ENCODE results near the gene DAZAP1. TPM values are rescaled to one million over a fixed set of nuclear protein-coding genes. Genes with fewer than 3 reads are reported as not detected.

DAZAP1 gene
- total and polyA plus RNA-seq, 2 experiments from 2014 or later: 11.0 to 56.6 TPM

DNA sequence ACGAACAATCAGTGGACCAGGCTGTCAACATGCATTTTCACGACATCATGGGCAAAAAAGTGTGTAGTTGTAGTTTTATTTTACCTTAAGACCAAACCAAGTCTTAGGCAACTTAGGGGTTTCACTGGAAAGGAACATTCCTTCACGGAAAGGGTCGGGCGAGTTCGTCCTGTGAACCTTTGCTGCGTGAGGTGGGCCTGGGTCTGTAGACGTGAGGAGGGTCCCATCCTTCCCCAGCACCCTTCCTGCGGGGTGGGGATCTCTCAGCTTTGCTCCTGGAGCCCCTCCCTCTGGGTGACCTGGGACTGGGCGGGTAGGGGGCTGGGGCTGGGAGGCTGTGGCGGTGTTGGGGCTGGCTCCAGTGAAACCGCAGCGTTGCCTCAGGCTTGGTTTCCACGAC, 18.5 kb downstream of the DAZAP1 start:
- Histone ChIP-seq H3K9me3 (ENCODE audit: low read depth) (no peaks in the 10 kb centered on the region), H3K27me3 (replicated peaks; ENCODE audit: insufficient read depth) (no peaks in the 10 kb centered on the region), H3K4me1 (ENCODE audit: insufficient read depth) (no peaks in the 10 kb centered on the region), H3F3A (ENCODE audit: insufficient read depth) (no peaks in the 10 kb centered on the region), H3K4me3 (no peak overlapping the region), H2AFZ (no peak overlapping the region), H3K36me3 (ENCODE audit: low read depth) (peaks cover 20% of the 10 kb centered on the region; the same call in 1 of the 2 replicates), H3K9ac (no peak overlapping the region), H3K27ac (no peak overlapping the region), H3K9me2 (ENCODE audit: insufficient read depth) (no peaks in the 10 kb centered on the region), H3K4me2 (ENCODE audit: unreplicated experiment) (no peak overlapping the region), H3K79me2 (ENCODE audit: insufficient read depth) (peaks cover 92% of the 10 kb centered on the region), H4K20me1 (ENCODE audit: insufficient read depth) (no peaks in the 10 kb centered on the region)
- in situ Hi-C loops (cut with MboI): no loop called here
- no peak for DNase-seq
- TF ChIP-seq EZH2phosphoT487 (IDR thresholded peaks at IDR 0.05; ENCODE audit: insufficient read depth, low read depth) (no peak), EZH2 (IDR thresholded peaks at IDR 0.05; ENCODE audit: insufficient read depth, poor library complexity, severe bottlenecking) (no peak)
- 90 to 93% methylated on average over 12 to 13 of the region's 14 CpGs for WGBS, 2 experiments (ENCODE audit: low coverage in 1 of 2, low lambda C conversion rate in 2 of 2, missing lambda C conversion rate in 2 of 2)

DNA sequence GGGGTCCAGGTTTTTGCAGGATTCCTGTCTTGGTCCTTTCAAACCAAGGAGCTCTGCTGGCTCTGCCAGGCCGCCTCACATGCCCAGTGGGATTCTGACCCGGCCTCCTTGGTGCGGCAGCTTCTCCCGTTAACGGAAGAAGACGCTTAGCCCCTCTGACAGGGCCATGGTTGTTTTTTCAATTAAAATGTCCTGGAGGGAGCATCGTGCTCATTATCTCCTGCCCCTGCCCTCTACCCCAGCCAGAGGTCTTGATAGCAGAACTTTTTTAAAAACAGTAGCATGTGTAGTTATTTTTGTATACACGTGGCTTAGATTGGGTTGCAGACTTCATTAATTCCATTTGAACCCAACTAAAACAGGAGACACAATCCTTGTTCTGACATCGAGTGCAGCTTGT, 19.4 kb downstream of the DAZAP1 start:
- Histone ChIP-seq H3K9ac (no peak overlapping the region), H3K4me2 (ENCODE audit: unreplicated experiment) (no peak overlapping the region), H3K4me1 (ENCODE audit: insufficient read depth) (no peaks in the 10 kb centered on the region), H3K9me3 (ENCODE audit: low read depth) (no peaks in the 10 kb centered on the region), H3K27ac (no peak overlapping the region), H3F3A (ENCODE audit: insufficient read depth) (no peaks in the 10 kb centered on the region), H3K9me2 (ENCODE audit: insufficient read depth) (no peaks in the 10 kb centered on the region), H2AFZ (no peak overlapping the region), H3K4me3 (no peak overlapping the region), H3K27me3 (replicated peaks; ENCODE audit: insufficient read depth) (no peaks in the 10 kb centered on the region), H3K36me3 (ENCODE audit: low read depth) (peaks cover 20% of the 10 kb centered on the region; the same call in 1 of the 2 replicates), H3K79me2 (ENCODE audit: insufficient read depth) (peaks cover 89% of the 10 kb centered on the region), H4K20me1 (ENCODE audit: insufficient read depth) (no peaks in the 10 kb centered on the region)
- no peak for TF ChIP-seq EZH2 (IDR thresholded peaks at IDR 0.05; ENCODE audit: insufficient read depth, poor library complexity, severe bottlenecking)
- no peak for TF ChIP-seq EZH2phosphoT487 (IDR thresholded peaks at IDR 0.05; ENCODE audit: insufficient read depth, low read depth)
- no peak for DNase-seq
- in situ Hi-C loops (cut with MboI): no loop called here
- 82 to 87% methylated on average over 9 of the region's 9 CpGs for WGBS, 2 experiments (ENCODE audit: low coverage in 1 of 2, low lambda C conversion rate in 2 of 2, missing lambda C conversion rate in 2 of 2)

DNA sequence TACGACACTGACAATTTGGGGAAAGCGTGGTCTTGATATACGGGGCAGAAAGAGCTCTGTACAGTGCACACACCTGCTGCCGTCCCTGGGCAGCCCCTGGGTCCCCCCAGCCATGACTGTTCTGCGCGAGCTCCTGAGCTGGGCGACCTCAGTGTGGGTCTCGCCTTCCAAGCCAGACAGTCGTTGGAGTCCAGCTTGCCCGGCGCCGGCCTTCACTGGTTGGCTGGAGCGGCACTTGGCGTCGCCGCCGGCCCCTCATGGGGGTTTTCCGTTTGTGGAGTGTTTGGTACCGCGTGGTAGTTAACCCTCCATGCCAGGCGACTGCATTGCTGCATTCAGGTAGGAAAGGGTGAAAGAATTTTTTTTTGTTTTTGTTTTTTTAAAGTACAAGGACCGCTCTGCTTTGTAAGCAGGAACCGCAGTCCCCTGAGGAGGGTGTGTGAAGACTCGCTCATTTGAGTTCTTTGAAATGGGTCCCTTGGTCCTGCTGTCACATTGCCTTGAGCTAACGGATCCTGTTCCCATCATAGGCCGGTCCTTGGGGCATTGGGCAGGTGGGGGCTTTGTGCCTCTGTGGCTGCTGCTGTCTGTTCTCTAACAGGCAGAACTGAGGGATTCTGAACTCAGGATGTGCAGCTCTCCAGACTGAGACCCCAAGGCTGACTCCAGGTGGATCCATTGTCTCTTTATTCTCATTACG, 20.0 kb downstream of the DAZAP1 start:
- Histone ChIP-seq H3K4me2 (ENCODE audit: unreplicated experiment) (no peak overlapping the region), H3K27ac (no peak overlapping the region), H3K9me3 (ENCODE audit: low read depth) (no peaks in the 10 kb centered on the region), H2AFZ (no peak overlapping the region), H3K27me3 (replicated peaks; ENCODE audit: insufficient read depth) (no peaks in the 10 kb centered on the region), H3K9me2 (ENCODE audit: insufficient read depth) (no peaks in the 10 kb centered on the region), H4K20me1 (ENCODE audit: insufficient read depth) (no peaks in the 10 kb centered on the region), H3F3A (ENCODE audit: insufficient read depth) (no peaks in the 10 kb centered on the region), H3K79me2 (ENCODE audit: insufficient read depth) (peaks cover 85% of the 10 kb centered on the region), H3K4me3 (no peak overlapping the region), H3K9ac (no peak overlapping the region), H3K4me1 (ENCODE audit: insufficient read depth) (no peaks in the 10 kb centered on the region), H3K36me3 (ENCODE audit: low read depth) (peaks cover 19% of the 10 kb centered on the region; the same call in 1 of the 2 replicates)
- WGBS, 2 experiments (ENCODE audit: low coverage in 1 of 2, low lambda C conversion rate in 2 of 2, missing lambda C conversion rate in 2 of 2): 91 to 96% methylated on average over 27 of the region's 27 CpGs
- no peak for DNase-seq
- in situ Hi-C loops (cut with MboI): no loop called here
- TF ChIP-seq EZH2 (IDR thresholded peaks at IDR 0.05; ENCODE audit: insufficient read depth, poor library complexity, severe bottlenecking): no peak
- no peak for TF ChIP-seq EZH2phosphoT487 (IDR thresholded peaks at IDR 0.05; ENCODE audit: insufficient read depth, low read depth)

DNA sequence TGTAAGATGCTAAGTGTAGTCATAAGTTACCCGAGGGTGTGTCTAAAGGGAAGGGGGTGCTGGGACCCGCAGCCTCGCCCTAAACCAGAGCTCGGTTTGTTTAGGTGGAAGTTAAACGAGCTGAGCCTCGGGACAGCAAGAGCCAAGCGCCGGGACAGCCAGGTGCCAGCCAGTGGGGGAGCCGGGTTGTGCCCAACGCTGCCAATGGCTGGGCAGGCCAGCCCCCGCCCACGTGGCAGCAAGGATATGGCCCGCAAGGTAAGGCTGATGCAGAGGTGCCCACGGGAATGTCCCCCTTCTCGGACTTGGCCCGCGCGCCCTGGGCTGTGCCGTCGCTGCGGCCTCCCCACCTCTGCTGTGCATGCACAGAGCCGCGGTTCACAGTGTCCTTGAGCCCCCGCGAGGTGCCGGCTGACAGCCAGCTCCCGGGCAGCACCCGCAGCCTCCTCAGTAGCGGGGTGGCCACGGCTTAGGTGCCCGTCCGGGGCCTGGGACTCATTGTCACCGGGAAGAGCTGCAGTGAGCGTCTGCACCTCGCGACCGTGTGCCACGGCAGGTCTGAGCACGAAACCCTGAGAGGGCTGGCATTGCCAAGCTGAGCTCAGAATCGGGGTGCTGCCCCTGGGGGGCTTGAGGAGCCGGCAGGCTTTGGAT, 21.5 kb downstream of the DAZAP1 start:
- Histone ChIP-seq H2AFZ (no peak overlapping the region), H3K9me2 (ENCODE audit: insufficient read depth) (no peaks in the 10 kb centered on the region), H3K79me2 (ENCODE audit: insufficient read depth) (peaks cover 70% of the 10 kb centered on the region), H3K4me3 (no peak overlapping the region), H3K9me3 (ENCODE audit: low read depth) (no peaks in the 10 kb centered on the region), H4K20me1 (ENCODE audit: insufficient read depth) (no peaks in the 10 kb centered on the region), H3K4me2 (ENCODE audit: unreplicated experiment) (no peak overlapping the region), H3K27ac (no peak overlapping the region), H3K27me3 (replicated peaks; ENCODE audit: insufficient read depth) (no peaks in the 10 kb centered on the region), H3K9ac (no peak overlapping the region), H3K4me1 (ENCODE audit: insufficient read depth) (no peaks in the 10 kb centered on the region), H3K36me3 (ENCODE audit: low read depth) (peaks cover 12% of the 10 kb centered on the region; the same call in 1 of the 2 replicates), H3F3A (ENCODE audit: insufficient read depth) (no peaks in the 10 kb centered on the region)
- TF ChIP-seq EZH2phosphoT487 (IDR thresholded peaks at IDR 0.05; ENCODE audit: insufficient read depth, low read depth) (no peak), EZH2 (IDR thresholded peaks at IDR 0.05; ENCODE audit: insufficient read depth, poor library complexity, severe bottlenecking) (no peak)
- WGBS, 2 experiments (ENCODE audit: low coverage in 1 of 2, low lambda C conversion rate in 2 of 2, missing lambda C conversion rate in 2 of 2): 89 to 90% methylated on average over 40 to 41 of the region's 41 CpGs
- in situ Hi-C loops (cut with MboI): no loop called here
- DNase-seq: no peak
